MM.1S (cell line): ENCODE measurements around the gene OR2A1.
"Not testable (repeated sequence)": the region's sequence is repeated elsewhere in the genome, so short reads cannot be mapped to it uniquely, and the experiment has no call there.

Source experiments
- DNase-seq: peaks from one replicate; pipeline ENCODE4 v3.0.0-alpha.2; 2015
- H2AFZ ChIP-seq: fragments of 300-600 bp; sonication (generic); 2 replicates; pipeline ENCODE4 v1.6.0; 2016; ENCODE audit warnings: antibody characterized with exemption, low read length
- H3F3A ChIP-seq: fragments of 300-600 bp; sonication (generic); 2 replicates; pipeline ENCODE4 v1.6.1; 2016; ENCODE audit warnings: mild to moderate bottlenecking, antibody characterized with exemption, low read length, moderate library complexity, mixed read lengths; ENCODE audit not compliant: insufficient read depth
- H3K27ac ChIP-seq: fragments of 300-600 bp; sonication (generic); 2 replicates; pipeline ENCODE4 v1.5.1; 2016; ENCODE audit warnings: mild to moderate bottlenecking, low read length
- H3K27me3 ChIP-seq: fragments of 300-600 bp; sonication (generic); replicated peaks from 2 replicates; pipeline ENCODE4 v1.6.0; 2016; ENCODE audit warnings: low read length; ENCODE audit not compliant: insufficient read depth
- H3K36me3 ChIP-seq: fragments of 300-600 bp; sonication (generic); replicated peaks from 2 replicates; pipeline ENCODE4 v1.6.1; 2016; ENCODE audit warnings: mild to moderate bottlenecking, low read length, mixed read lengths; ENCODE audit not compliant: insufficient read depth
- H3K4me1 ChIP-seq: fragments of 300-600 bp; sonication (generic); 2 replicates; pipeline ENCODE4 v1.6.1; 2016; ENCODE audit warnings: low read length, mixed read lengths
- H3K4me2 ChIP-seq: fragments of 300-600 bp; sonication (generic); 2 replicates; pipeline ENCODE4 v1.6.0; 2016; ENCODE audit warnings: low read depth, low read length
- H3K4me3 ChIP-seq: fragments of 300-600 bp; sonication (generic); 2 replicates; pipeline ENCODE4 v1.5.1; 2016; ENCODE audit warnings: low read length, mixed read lengths
- H3K79me2 ChIP-seq: fragments of 300-600 bp; sonication (generic); 2 replicates; pipeline ENCODE4 v1.6.1; 2016; ENCODE audit warnings: mixed run types, low read length, mixed read lengths
- H3K9ac ChIP-seq: fragments of 300-600 bp; sonication (generic); 2 replicates; pipeline ENCODE4 v1.6.1; 2016; ENCODE audit warnings: low read length, mixed read lengths
- H3K9me2 ChIP-seq: fragments of 300-600 bp; sonication (generic); replicated peaks from 2 replicates; pipeline ENCODE4 v1.6.1; 2016; ENCODE audit warnings: mild to moderate bottlenecking, low read length, mixed read lengths; ENCODE audit not compliant: insufficient read depth
- H3K9me3 ChIP-seq: fragments of 300-600 bp; sonication (generic); replicated peaks from 2 replicates; pipeline ENCODE4 v1.6.1; 2016; ENCODE audit warnings: mild to moderate bottlenecking, low read length, mixed read lengths; ENCODE audit not compliant: insufficient read depth
- H4K20me1 ChIP-seq: fragments of 300-600 bp; sonication (generic); 2 replicates; pipeline ENCODE4 v1.6.1; 2016; ENCODE audit warnings: mild to moderate bottlenecking, low read length, moderate library complexity, mixed read lengths; ENCODE audit not compliant: insufficient read depth

OR2A1 gene

GRCh38 chr7:144311872-144312469 lies at the start of gene OR2A1:
OR2A1 (plus strand) TSS chr7:144312419; CDS start chr7:144318125, 5,706 bp downstream.
- not testable (repeated sequence) for H3K36me3 ChIP-seq, H3K9ac ChIP-seq, H3K4me1 ChIP-seq, H3K9me3 ChIP-seq, H3F3A ChIP-seq, DNase-seq, H4K20me1 ChIP-seq, H3K27me3 ChIP-seq, H3K27ac ChIP-seq, H2AFZ ChIP-seq, H3K4me2 ChIP-seq, H3K9me2 ChIP-seq, H3K4me3 ChIP-seq, H3K79me2 ChIP-seq

- not testable (repeated sequence) for H3K4me1 ChIP-seq, H3F3A ChIP-seq, H3K36me3 ChIP-seq, H3K27me3 ChIP-seq, H3K4me2 ChIP-seq, H4K20me1 ChIP-seq, H3K27ac ChIP-seq, H3K9me3 ChIP-seq, H2AFZ ChIP-seq, DNase-seq, H3K4me3 ChIP-seq, H3K9me2 ChIP-seq, H3K79me2 ChIP-seq, H3K9ac ChIP-seq
These were observed 47.5 kb upstream of the OR2A1 start, which contains the start of gene OR2A7 for GRCh38 chr7:144264692-144265091. OR2A7 (minus strand) TSS chr7:144264792; CDS start chr7:144259628, 5,164 bp downstream.

- H3K4me1 ChIP-seq, H3F3A ChIP-seq, H3K79me2 ChIP-seq, DNase-seq, H2AFZ ChIP-seq, H3K27me3 ChIP-seq, H3K9ac ChIP-seq, H3K4me3 ChIP-seq, H4K20me1 ChIP-seq, H3K4me2 ChIP-seq, H3K36me3 ChIP-seq, H3K9me2 ChIP-seq, H3K27ac ChIP-seq, H3K9me3 ChIP-seq: not testable (repeated sequence)
These were observed 43.0 kb upstream of the OR2A1 start, which contains the start of gene CTAGE8 for GRCh38 chr7:144269188-144269587. CTAGE8 (minus strand) TSS chr7:144269288; CDS start chr7:144269250, 38 bp downstream.

GRCh38 chr7:144275281-144275680 lies 36.9 kb upstream of the OR2A1 start:
- H3K4me3 ChIP-seq, H3K9me3 ChIP-seq, H2AFZ ChIP-seq, H3K27me3 ChIP-seq, H3K36me3 ChIP-seq, H3K9ac ChIP-seq, H3F3A ChIP-seq, H3K27ac ChIP-seq, H3K4me1 ChIP-seq, H4K20me1 ChIP-seq, H3K9me2 ChIP-seq, DNase-seq, H3K4me2 ChIP-seq, H3K79me2 ChIP-seq: not testable (repeated sequence)

- not testable (repeated sequence) for H3K27me3 ChIP-seq, H3F3A ChIP-seq, H3K9me3 ChIP-seq, H2AFZ ChIP-seq, H3K4me1 ChIP-seq, H3K27ac ChIP-seq, H3K9ac ChIP-seq, H3K4me2 ChIP-seq, H3K4me3 ChIP-seq, DNase-seq, H3K79me2 ChIP-seq, H3K36me3 ChIP-seq, H4K20me1 ChIP-seq, H3K9me2 ChIP-seq
These were observed 32.2 kb upstream of the OR2A1 start for GRCh38 chr7:144280010-144280409.

- H3K4me2 ChIP-seq, H3K79me2 ChIP-seq, H3K4me1 ChIP-seq, H4K20me1 ChIP-seq, H3K9ac ChIP-seq, H3K27me3 ChIP-seq, H3K9me3 ChIP-seq, H3K9me2 ChIP-seq, H2AFZ ChIP-seq, H3K36me3 ChIP-seq, H3K27ac ChIP-seq, H3K4me3 ChIP-seq, H3F3A ChIP-seq, DNase-seq: not testable (repeated sequence)
These were observed 30.2 kb upstream of the OR2A1 start for GRCh38 chr7:144281981-144282380.

GRCh38 chr7:144282490-144282889 lies 29.7 kb upstream of the OR2A1 start:
- H3K4me1 ChIP-seq, H3K9me2 ChIP-seq, H3F3A ChIP-seq, H3K9ac ChIP-seq, H3K36me3 ChIP-seq, H3K27ac ChIP-seq, H3K4me3 ChIP-seq, H4K20me1 ChIP-seq, DNase-seq, H2AFZ ChIP-seq, H3K79me2 ChIP-seq, H3K4me2 ChIP-seq, H3K9me3 ChIP-seq, H3K27me3 ChIP-seq: not testable (repeated sequence)

GRCh38 chr7:144283716-144284115 lies 28.5 kb upstream of the OR2A1 start:
- H3F3A ChIP-seq, H3K4me3 ChIP-seq, H3K36me3 ChIP-seq, H3K4me2 ChIP-seq, H4K20me1 ChIP-seq, H2AFZ ChIP-seq, H3K9me3 ChIP-seq, H3K79me2 ChIP-seq, H3K9me2 ChIP-seq, H3K9ac ChIP-seq, H3K27me3 ChIP-seq, H3K27ac ChIP-seq, H3K4me1 ChIP-seq, DNase-seq: not testable (repeated sequence)
